CD4-positive, alpha-beta T cell (primary cell): Measurements from ENCODE around the gene TEKT4. TPM values are rescaled to one million over a fixed set of nuclear protein-coding genes. Genes with fewer than 3 reads are reported as not detected.

Source experiments
- ATAC-seq: fragments of 200-7000 bp; cut with Tn5 transposase; one replicate; pipeline ENCODE4 v1.10.0; 2022; ENCODE audit warnings: mild to moderate bottlenecking; ENCODE audit not compliant: poor library complexity
- CTCF ChIA-PET: fragments of 350-600 bp; sonication (Branson Sonifier 250); formaldehyde crosslinking; loops from one replicate; lab custom pipeline; 2021; ENCODE audit warnings: antibody characterized with exemption, inconsistent platforms; lab: Charles Lee
- POLR2A ChIA-PET: fragments of 350-600 bp; sonication (Branson Sonifier 250); formaldehyde crosslinking; loops from one replicate; lab custom pipeline; 2021; ENCODE audit warnings: antibody characterized with exemption, inconsistent platforms; lab: Charles Lee
- DNase-seq, 14 experiments: peaks; one replicate each; pipeline ENCODE4 v3.0.0-alpha.2; 2013 to 2020; ENCODE audit warnings: mixed read lengths in 2 of 14
- H3K27ac ChIP-seq, 2 donors: one replicate each; pipeline versions ENCODE4 v1.5.1 to v1.7.0; 2013; ENCODE audit warnings: low read length in 2 of 2, low read depth in 1 of 2, mild to moderate bottlenecking in 1 of 2
- H3K27me3 ChIP-seq, 2 experiments: 1 replicate in 1 of 2; 2 replicates in 1 of 2; pipeline versions ENCODE4 v1.6.1 to v1.7.0; 2013; ENCODE audit warnings: low read length in 2 of 2, control low read depth in 1 of 2, mild to moderate bottlenecking in 1 of 2, moderate library complexity in 1 of 2; ENCODE audit not compliant: insufficient read depth in 2 of 2, control insufficient read depth in 1 of 2
- H3K36me3 ChIP-seq: one replicate; pipeline ENCODE4 v1.6.1; 2013; ENCODE audit warnings: low read length, control low read depth; ENCODE audit not compliant: insufficient read depth
- H3K4me1 ChIP-seq: one replicate; pipeline ENCODE4 v1.6.1; 2013; ENCODE audit warnings: low read length, control low read depth; ENCODE audit not compliant: insufficient read depth
- H3K4me3 ChIP-seq: one replicate; pipeline ENCODE4 v1.5.1; 2013; ENCODE audit warnings: mild to moderate bottlenecking, low read length, moderate library complexity
- H3K9me3 ChIP-seq, 2 experiments: 1 replicate in 1 of 2; 2 replicates in 1 of 2; pipeline versions ENCODE4 v1.6.1 to v1.7.0; 2013; ENCODE audit warnings: low read length in 2 of 2, mild to moderate bottlenecking in 2 of 2, control low read depth in 1 of 2, moderate library complexity in 1 of 2; ENCODE audit not compliant: control insufficient read depth in 1 of 2, insufficient read depth in 1 of 2
- H3K27ac Mint-ChIP-seq: one replicate; pipeline ENCODE4 v1.8.0; 2020; ENCODE audit warnings: mixed read lengths
- H3K27me3 Mint-ChIP-seq: one replicate; pipeline ENCODE4 v1.8.0; 2021; ENCODE audit warnings: mixed read lengths
- H3K36me3 Mint-ChIP-seq: one replicate; pipeline ENCODE4 v1.8.0; 2021; ENCODE audit warnings: low read depth, mixed read lengths
- H3K4me1 Mint-ChIP-seq: one replicate; pipeline ENCODE4 v1.8.0; 2021; ENCODE audit warnings: low read depth, mixed read lengths
- H3K4me3 Mint-ChIP-seq: one replicate; pipeline ENCODE4 v1.8.0; 2020; ENCODE audit warnings: mild to moderate bottlenecking, mixed read lengths
- H3K9me3 Mint-ChIP-seq: one replicate; pipeline ENCODE4 v1.8.0; 2020; ENCODE audit warnings: mixed read lengths
- intact Hi-C, 2 experiments: fragments of 100-400 bp; cut with DNase I in 1 of 2; cut with micrococcal nuclease in 1 of 2; formaldehyde crosslinking; loops; one replicate each; pipeline versions ENCODE4 v1.15.1 to v1.9.0; 2023 to 2025; cut with DNase I, micrococcal nuclease
- total RNA-seq, 174 experiments: library from RNA in 2 of 174; stranded (reverse) in 2 of 174; gene quantifications; one replicate each; pipeline ENCODE4 v1.2.3 and lab custom pipeline; 2021 to 2026
- TF ChIP-seq, protein P1 (sequence below): fragments of 200-600 bp; IDR thresholded peaks from one replicate; pipeline ENCODE4 v1.8.0; 2022; ENCODE audit warnings: antibody characterized with exemption, mild to moderate bottlenecking

The TEKT4 gene
- total RNA-seq, 2 experiments from 2014 or later = not detected

DNA sequence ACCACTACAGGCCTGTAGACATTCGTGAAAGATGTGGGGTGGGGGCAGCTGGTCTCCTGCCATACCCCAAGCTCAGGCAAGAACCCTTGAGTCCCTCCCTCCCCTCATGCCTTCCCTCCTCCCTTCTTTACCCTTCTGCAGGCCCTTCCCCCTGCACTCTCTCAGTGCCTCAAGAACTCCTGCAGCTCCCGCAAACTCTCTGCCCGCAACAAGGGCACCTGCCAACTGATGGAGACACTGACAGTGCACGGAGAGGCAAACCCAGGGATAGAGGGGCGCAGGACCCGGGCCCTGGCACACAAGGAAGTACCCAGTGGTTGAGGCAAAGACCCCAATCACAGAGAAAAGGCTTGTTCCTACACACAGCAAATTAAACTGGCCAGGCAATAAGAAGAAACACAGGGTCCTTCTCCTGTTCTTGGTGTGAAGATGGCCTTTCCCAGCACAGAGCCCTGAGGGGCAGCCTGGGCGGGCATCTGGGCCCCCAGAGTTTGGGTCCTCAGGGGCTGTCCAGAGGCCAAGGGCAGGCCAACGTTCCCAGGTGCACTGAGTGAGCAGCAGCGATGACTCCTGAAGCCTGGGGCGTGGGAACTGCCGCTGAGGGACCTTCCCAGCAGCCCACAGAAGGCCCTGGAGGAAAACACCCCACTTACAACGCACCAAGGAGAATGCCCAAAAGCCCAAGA lies 1.6 kb downstream of the TEKT4 start:
- Histone ChIP-seq H3K4me3 (no peak overlapping the region), H3K9me3 (peaks cover 0 to 15% of the 10 kb centered on the region in 2 experiments), H3K27me3 (peaks cover 2 to 4% of the 10 kb centered on the region in 2 experiments), H3K27ac (no peak overlapping the region), H3K36me3 (no peaks in the 10 kb centered on the region), H3K4me1 (peaks cover 6% of the 10 kb centered on the region)
- Mint-ChIP-seq H3K27me3 (peaks cover 27% of the 10 kb centered on the region), H3K4me3 (no peak overlapping the region), H3K36me3 (no peaks in the 10 kb centered on the region), H3K9me3 (no peaks in the 10 kb centered on the region), H3K27ac (no peak overlapping the region), H3K4me1 (no peaks in the 10 kb centered on the region)
- POLR2A ChIA-PET = no interaction called here
- CTCF ChIA-PET = no interaction called here
- TF ChIP-seq, protein P1, sequence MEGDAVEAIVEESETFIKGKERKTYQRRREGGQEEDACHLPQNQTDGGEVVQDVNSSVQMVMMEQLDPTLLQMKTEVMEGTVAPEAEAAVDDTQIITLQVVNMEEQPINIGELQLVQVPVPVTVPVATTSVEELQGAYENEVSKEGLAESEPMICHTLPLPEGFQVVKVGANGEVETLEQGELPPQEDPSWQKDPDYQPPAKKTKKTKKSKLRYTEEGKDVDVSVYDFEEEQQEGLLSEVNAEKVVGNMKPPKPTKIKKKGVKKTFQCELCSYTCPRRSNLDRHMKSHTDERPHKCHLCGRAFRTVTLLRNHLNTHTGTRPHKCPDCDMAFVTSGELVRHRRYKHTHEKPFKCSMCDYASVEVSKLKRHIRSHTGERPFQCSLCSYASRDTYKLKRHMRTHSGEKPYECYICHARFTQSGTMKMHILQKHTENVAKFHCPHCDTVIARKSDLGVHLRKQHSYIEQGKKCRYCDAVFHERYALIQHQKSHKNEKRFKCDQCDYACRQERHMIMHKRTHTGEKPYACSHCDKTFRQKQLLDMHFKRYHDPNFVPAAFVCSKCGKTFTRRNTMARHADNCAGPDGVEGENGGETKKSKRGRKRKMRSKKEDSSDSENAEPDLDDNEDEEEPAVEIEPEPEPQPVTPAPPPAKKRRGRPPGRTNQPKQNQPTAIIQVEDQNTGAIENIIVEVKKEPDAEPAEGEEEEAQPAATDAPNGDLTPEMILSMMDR = no peak
- intact Hi-C loops = loop anchor here in 1 of 2 experiments (5.0 kb wide), 1 partner anchor 244 kb away; no protein-coding TSS in a partner anchor
- DNase-seq (no peak), ATAC-seq (no peak)

DNA sequence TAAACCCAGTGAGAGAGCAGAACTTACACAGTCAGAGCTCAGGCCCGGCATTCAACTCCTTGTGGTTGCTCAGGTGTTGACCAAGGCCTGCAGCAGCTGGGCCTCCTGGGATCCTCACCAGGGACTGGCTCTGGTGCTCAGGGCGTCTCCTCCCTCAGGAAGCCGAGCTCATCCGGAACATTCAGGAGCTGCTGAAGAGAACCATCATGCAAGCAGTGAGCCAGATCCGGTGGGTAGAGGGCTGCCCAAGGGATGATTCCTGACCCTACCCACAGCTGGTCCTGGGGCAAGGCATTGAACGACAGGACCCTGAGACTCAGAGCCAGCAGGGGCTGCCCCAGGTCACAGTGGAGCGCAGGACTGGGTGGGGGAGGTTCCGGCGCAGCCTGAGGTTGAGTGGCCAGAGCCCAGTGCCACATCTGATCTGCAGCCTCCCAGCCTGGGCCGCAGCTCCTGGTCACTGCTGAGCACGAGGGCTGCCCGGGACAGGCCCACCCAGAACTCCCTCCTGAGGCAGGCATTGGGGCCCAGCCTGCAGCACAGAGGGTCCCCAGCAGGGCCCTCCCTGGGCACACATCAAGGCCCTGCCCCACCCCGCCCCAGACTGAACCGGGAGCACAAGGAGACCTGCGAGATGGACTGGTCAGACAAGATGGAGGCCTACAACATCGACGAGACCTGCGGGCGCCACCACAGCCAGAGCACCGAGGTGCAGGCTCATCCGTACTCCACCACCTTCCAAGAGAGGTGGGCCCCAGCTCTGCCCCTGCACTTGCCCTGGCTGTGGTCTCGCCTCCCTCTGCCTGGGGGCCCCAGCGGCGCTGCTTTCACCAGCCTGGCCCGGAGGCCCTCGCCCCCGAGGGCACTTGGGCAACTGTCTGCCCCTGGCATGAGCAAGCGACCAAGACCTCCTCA lies 2.4 kb downstream of the TEKT4 start:
- Histone ChIP-seq H3K4me1 (peaks cover 6% of the 10 kb centered on the region), H3K27ac (no peak overlapping the region), H3K27me3 (peaks cover 2 to 4% of the 10 kb centered on the region in 2 experiments), H3K9me3 (peaks cover 0 to 15% of the 10 kb centered on the region in 2 experiments), H3K36me3 (no peaks in the 10 kb centered on the region), H3K4me3 (no peak overlapping the region)
- no peak overlapping the region for H3K27ac Mint-ChIP-seq
- POLR2A ChIA-PET = no interaction called here
- CTCF ChIA-PET = no interaction called here
- TF ChIP-seq, protein P1 = no peak
- ATAC-seq = no peak
- H3K4me1 Mint-ChIP-seq = no peaks in the 10 kb centered on the region
- no peak overlapping the region for H3K4me3 Mint-ChIP-seq
- H3K36me3 Mint-ChIP-seq = no peaks in the 10 kb centered on the region
- peak in 1 of 14 experiments; percentile 10 for DNase-seq
- intact Hi-C loops = loop anchor here in 1 of 2 experiments (5.0 kb wide), 1 partner anchor 244 kb away; no protein-coding TSS in a partner anchor
- H3K9me3 Mint-ChIP-seq = no peaks in the 10 kb centered on the region
- peaks cover 20% of the 10 kb centered on the region for H3K27me3 Mint-ChIP-seq

DNA sequence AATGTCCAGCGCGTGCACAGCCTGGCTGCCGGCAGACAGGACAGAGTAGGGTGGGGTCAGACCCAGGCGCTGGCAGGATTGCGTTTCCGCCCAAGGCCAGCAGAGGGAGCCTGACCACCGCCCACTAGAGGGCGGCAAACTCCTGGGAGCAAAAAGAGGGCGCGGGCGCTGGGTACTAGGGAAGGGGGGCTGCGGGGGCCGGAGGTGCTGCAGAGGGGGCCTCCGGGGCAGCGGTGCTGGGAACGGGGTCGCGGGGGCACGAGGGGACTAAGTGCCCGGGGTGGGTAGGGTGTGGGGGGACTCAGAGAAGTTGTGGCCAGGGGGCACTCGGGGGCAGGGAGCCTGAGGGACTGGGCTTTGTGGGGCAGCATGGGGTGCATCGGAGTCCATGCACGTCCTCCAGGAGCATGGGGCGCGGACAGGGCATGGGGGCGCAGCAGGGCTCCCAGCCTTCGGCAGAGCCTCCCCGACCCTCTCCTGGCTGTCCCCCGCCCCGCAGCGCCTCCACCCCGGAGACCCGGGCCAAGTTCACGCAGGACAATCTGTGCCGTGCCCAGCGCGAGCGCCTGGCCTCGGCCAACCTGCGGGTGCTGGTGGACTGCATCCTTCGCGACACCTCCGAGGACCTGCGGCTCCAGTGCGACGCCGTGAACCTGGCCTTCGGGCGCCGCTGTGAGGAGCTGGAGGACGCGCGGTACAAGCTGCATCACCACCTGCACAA lies 3.2 kb downstream of the TEKT4 start:
- DNase-seq (peak; percentile 22 to 69 (median 48)), ATAC-seq (peak; percentile 56)
- Mint-ChIP-seq H3K4me3 (no peak overlapping the region), H3K27me3 (peaks cover 20% of the 10 kb centered on the region), H3K9me3 (no peaks in the 10 kb centered on the region), H3K4me1 (no peaks in the 10 kb centered on the region), H3K36me3 (no peaks in the 10 kb centered on the region), H3K27ac (no peak overlapping the region)
- TF ChIP-seq, protein P1 = peak; percentile 90
- no peak overlapping the region for H3K27ac ChIP-seq
- no peaks in the 10 kb centered on the region for H3K36me3 ChIP-seq
- ChIA-PET POLR2A (no interaction called here), CTCF (no interaction called here)
- H3K9me3 ChIP-seq = peaks cover 0 to 15% of the 10 kb centered on the region in 2 experiments
- peaks cover 2 to 4% of the 10 kb centered on the region in 2 experiments for H3K27me3 ChIP-seq
- peaks cover 6% of the 10 kb centered on the region for H3K4me1 ChIP-seq
- intact Hi-C loops = loop anchor here in 1 of 2 experiments (5.0 kb wide), 1 partner anchor 243 kb away; no protein-coding TSS in a partner anchor
- H3K4me3 ChIP-seq = no peak overlapping the region
